ENCODE data around the gene PNKD. TPM values are rescaled to one million over a fixed set of nuclear protein-coding genes. Genes with fewer than 3 reads are reported as not detected.

The PNKD gene
- total and polyA plus RNA-seq, 2 donors (not counting 1 experiment from before 2014, with no cell fraction given), result 27.7 to 29.1 TPM

DNA sequence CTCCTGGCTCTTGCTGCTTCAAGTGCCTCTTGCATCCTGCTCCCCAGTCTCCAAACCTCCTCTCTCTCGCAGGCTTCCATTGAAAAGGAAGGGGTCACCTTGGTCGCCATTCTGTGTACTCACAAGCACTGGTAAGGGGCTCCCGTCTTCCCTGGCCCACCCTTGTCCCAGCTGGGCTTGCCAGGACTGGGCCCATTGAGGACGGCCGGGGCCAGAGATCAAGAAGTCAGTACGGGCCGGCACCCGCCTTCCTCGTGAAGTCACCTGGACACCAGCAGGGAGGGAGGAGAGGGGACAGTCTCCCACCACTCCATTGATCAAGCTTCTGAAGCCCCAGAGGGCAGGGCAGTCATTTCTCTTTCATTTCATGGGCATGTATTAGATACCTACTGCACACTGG lies 70.3 kb downstream of the PNKD start:
- Histone ChIP-seq H3K27me3 (ENCODE audit: control insufficient read depth, insufficient read depth, low read length) (no peaks in the 10 kb centered on the region), H3K9me3 (ENCODE audit: control insufficient read depth, insufficient read depth, low read depth, low read length) (no peaks in the 10 kb centered on the region), H4K20me1 (ENCODE audit: control insufficient read depth, extremely low read depth, insufficient read depth, low read length) (no peaks in the 10 kb centered on the region), H3K4me1 (ENCODE audit: control insufficient read depth, extremely low read depth, insufficient read depth, low read length) (peaks cover 2% of the 10 kb centered on the region), H3K36me3 (ENCODE audit: control insufficient read depth, insufficient read depth, low read length) (no peaks in the 10 kb centered on the region), H3K9ac (ENCODE audit: insufficient read depth, low read length) (no peak overlapping the region), H2AFZ (ENCODE audit: low read length) (no peak overlapping the region), H3K4me3 (replicated peaks in 1 of 4; ENCODE audit: control extremely low read depth in 1 of 4, insufficient read depth in 1 of 4, low read depth in 3 of 4, low read length in 4 of 4) (no peak overlapping the region), H3K27ac (ENCODE audit: insufficient read depth, low read length) (no peak overlapping the region), H3K79me2 (ENCODE audit: control insufficient read depth, insufficient read depth, low read length) (no peaks in the 10 kb centered on the region), H3K4me2 (ENCODE audit: extremely low read depth, insufficient read depth, low read length) (no peak overlapping the region)
- TF ChIP-seq EZH2 (IDR thresholded peaks at IDR 0.05; ENCODE audit: low read length, missing control alignments), result no peak
- no peak for TF ChIP-seq CTCF (conservative IDR thresholded peaks at IDR 0.05 in 1 of 2, IDR thresholded peaks at IDR 0.05 in 1 of 2; ENCODE audit: low read depth in 1 of 2, low read length in 2 of 2)
- DNase-seq (ENCODE audit: low read depth in 2 of 2), result no peak

DNA sequence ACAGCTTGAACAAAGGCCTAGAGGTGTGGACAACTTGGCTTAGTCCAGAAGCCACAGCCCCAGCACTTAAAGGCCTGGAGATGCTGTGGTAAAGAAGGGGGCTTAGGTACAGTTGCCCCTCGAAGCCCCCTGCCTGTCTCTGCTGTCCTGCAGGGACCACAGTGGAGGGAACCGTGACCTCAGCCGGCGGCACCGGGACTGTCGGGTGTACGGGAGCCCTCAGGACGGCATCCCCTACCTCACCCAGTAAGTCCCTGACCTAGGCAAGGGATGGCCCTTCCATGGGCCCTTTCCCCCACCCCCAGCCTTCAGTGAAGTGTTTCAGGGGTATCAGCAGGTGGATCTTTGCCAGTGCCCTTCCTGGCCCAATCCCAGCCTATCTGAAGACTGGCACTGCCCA lies 71.1 kb downstream of the PNKD start:
- H3K36me3 ChIP-seq (ENCODE audit: control insufficient read depth, insufficient read depth, low read length), result no peaks in the 10 kb centered on the region
- TF ChIP-seq CTCF (conservative IDR thresholded peaks at IDR 0.05 in 1 of 2, IDR thresholded peaks at IDR 0.05 in 1 of 2; ENCODE audit: low read depth in 1 of 2, low read length in 2 of 2) (no peak), EZH2 (IDR thresholded peaks at IDR 0.05; ENCODE audit: low read length, missing control alignments) (no peak)

DNA sequence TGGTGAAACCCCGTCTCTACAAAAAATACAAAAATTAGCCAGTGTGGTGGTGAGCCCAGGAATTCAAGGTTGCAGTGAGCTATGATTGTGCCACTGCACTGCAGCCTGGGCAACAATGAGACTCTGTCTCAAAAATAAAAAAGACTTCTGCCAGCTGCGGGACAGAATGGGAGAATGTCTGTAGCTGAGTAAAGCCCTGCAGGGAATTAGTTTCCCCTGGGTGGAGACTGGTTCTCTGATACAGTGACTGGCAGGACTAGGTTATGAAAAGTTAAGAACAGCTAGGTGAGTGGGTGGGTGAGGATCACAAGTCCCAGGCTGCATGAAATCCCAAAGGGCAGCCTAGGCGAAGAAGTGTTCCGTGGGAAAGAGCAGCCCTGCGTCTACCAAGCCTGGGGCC lies 72.5 kb downstream of the PNKD start:
- no peak overlapping the region for H3K27ac ChIP-seq (ENCODE audit: insufficient read depth, low read length)
- no peaks in the 10 kb centered on the region for H3K9me3 ChIP-seq (ENCODE audit: control insufficient read depth, insufficient read depth, low read depth, low read length)
- H3K4me2 ChIP-seq (ENCODE audit: extremely low read depth, insufficient read depth, low read length), result no peak overlapping the region
- DNase-seq (ENCODE audit: low read depth in 2 of 2), result no peak
- TF ChIP-seq EZH2 (IDR thresholded peaks at IDR 0.05; ENCODE audit: low read length, missing control alignments), result no peak
- TF ChIP-seq CTCF (conservative IDR thresholded peaks at IDR 0.05 in 1 of 2, IDR thresholded peaks at IDR 0.05 in 1 of 2; ENCODE audit: low read depth in 1 of 2, low read length in 2 of 2), result no peak
- H3K4me3 ChIP-seq (replicated peaks in 1 of 4; ENCODE audit: control extremely low read depth in 1 of 4, insufficient read depth in 1 of 4, low read depth in 3 of 4, low read length in 4 of 4), result no peak overlapping the region
- no peaks in the 10 kb centered on the region for H3K27me3 ChIP-seq (ENCODE audit: control insufficient read depth, insufficient read depth, low read length)
- no peaks in the 10 kb centered on the region for H4K20me1 ChIP-seq (ENCODE audit: control insufficient read depth, extremely low read depth, insufficient read depth, low read length)
- H3K36me3 ChIP-seq (ENCODE audit: control insufficient read depth, insufficient read depth, low read length), result no peaks in the 10 kb centered on the region
- H3K79me2 ChIP-seq (ENCODE audit: control insufficient read depth, insufficient read depth, low read length), result no peaks in the 10 kb centered on the region
- peaks cover 2% of the 10 kb centered on the region for H3K4me1 ChIP-seq (ENCODE audit: control insufficient read depth, extremely low read depth, insufficient read depth, low read length)
- no peak overlapping the region for H2AFZ ChIP-seq (ENCODE audit: low read length)
- no peak overlapping the region for H3K9ac ChIP-seq (ENCODE audit: insufficient read depth, low read length)

More for the DNA sequence above, 71.1 kb downstream of the PNKD start:
- Histone ChIP-seq H3K27me3 (ENCODE audit: control insufficient read depth, insufficient read depth, low read length) (no peaks in the 10 kb centered on the region), H3K4me2 (ENCODE audit: extremely low read depth, insufficient read depth, low read length) (no peak overlapping the region), H3K4me1 (ENCODE audit: control insufficient read depth, extremely low read depth, insufficient read depth, low read length) (peaks cover 2% of the 10 kb centered on the region), H3K9ac (ENCODE audit: insufficient read depth, low read length) (no peak overlapping the region), H4K20me1 (ENCODE audit: control insufficient read depth, extremely low read depth, insufficient read depth, low read length) (no peaks in the 10 kb centered on the region), H3K27ac (ENCODE audit: insufficient read depth, low read length) (no peak overlapping the region), H2AFZ (ENCODE audit: low read length) (no peak overlapping the region), H3K4me3 (replicated peaks in 1 of 4; ENCODE audit: control extremely low read depth in 1 of 4, insufficient read depth in 1 of 4, low read depth in 3 of 4, low read length in 4 of 4) (no peak overlapping the region), H3K9me3 (ENCODE audit: control insufficient read depth, insufficient read depth, low read depth, low read length) (no peaks in the 10 kb centered on the region), H3K79me2 (ENCODE audit: control insufficient read depth, insufficient read depth, low read length) (no peaks in the 10 kb centered on the region)
- DNase-seq (ENCODE audit: low read depth in 2 of 2), result no peak
